ENCODE measurements around the gene LRRC4C. TPM values are rescaled to one million over a fixed set of nuclear protein-coding genes. Genes with fewer than 3 reads are reported as not detected.
A peak's percentile ranks its signal among the peaks of the same experiment; 100 is the strongest.

The LRRC4C gene
- total and polyA plus RNA-seq, 10 of the 15 experiments (the other 5 are each of a cell fraction or from before 2014, with no cell fraction given), result 1.5 TPM; not detected in 9

- TF ChIP-seq HDGF (IDR thresholded peaks at IDR 0.05), result no peak
- no peak for TF ChIP-seq IRF3 (IDR thresholded peaks at IDR 0.05)
- TF ChIP-seq BCL11A (IDR thresholded peaks at IDR 0.05; ENCODE audit: low read depth, low read length), result peak; percentile 74; the same call in 1 of the 2 replicates
- no peak for TF ChIP-seq ETV6 (conservative IDR thresholded peaks at IDR 0.05 in 1 of 2, IDR thresholded peaks at IDR 0.05 in 1 of 2; ENCODE audit: borderline replicate concordance in 1 of 2, low read depth in 1 of 2)
- peak; percentile 53; the same call in 1 of the 2 replicates for TF ChIP-seq BACH1 (IDR thresholded peaks at IDR 0.05; ENCODE audit: borderline replicate concordance)
- TF ChIP-seq NR2C1 (IDR thresholded peaks at IDR 0.05), result no peak
- no peak for TF ChIP-seq SUPT20H (IDR thresholded peaks at IDR 0.05; ENCODE audit: borderline replicate concordance, control insufficient read depth, low read depth, low read length)
- no peak for TF ChIP-seq CBFB (IDR thresholded peaks at IDR 0.05; ENCODE audit: low read depth)
- TF ChIP-seq IKZF2 (IDR thresholded peaks at IDR 0.05), result peak; percentile 73 to 85; a peak in 3 of 4 replicates
- no peak for TF ChIP-seq PAX8 (IDR thresholded peaks at IDR 0.05)
- no peak for TF ChIP-seq RELA (IDR thresholded peaks at IDR 0.05; ENCODE audit: borderline replicate concordance, partially characterized antibody)
- peak; percentile 68; the same call in 1 of the 2 replicates for TF ChIP-seq SMARCA5 (IDR thresholded peaks at IDR 0.05)
- TF ChIP-seq RBBP5 (conservative IDR thresholded peaks at IDR 0.05), result no peak
- TF ChIP-seq, protein P1, sequence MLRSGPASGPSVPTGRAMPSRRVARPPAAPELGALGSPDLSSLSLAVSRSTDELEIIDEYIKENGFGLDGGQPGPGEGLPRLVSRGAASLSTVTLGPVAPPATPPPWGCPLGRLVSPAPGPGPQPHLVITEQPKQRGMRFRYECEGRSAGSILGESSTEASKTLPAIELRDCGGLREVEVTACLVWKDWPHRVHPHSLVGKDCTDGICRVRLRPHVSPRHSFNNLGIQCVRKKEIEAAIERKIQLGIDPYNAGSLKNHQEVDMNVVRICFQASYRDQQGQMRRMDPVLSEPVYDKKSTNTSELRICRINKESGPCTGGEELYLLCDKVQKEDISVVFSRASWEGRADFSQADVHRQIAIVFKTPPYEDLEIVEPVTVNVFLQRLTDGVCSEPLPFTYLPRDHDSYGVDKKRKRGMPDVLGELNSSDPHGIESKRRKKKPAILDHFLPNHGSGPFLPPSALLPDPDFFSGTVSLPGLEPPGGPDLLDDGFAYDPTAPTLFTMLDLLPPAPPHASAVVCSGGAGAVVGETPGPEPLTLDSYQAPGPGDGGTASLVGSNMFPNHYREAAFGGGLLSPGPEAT (IDR thresholded peaks at IDR 0.05; ENCODE audit: low read depth), result peak; percentile 51; the same call in 1 of the 2 replicates
- TF ChIP-seq RUNX3 (IDR thresholded peaks at IDR 0.05; ENCODE audit: low read length), result peak; percentile 10; the same call in 1 of the 2 replicates
Measured at GRCh38 chr11:40183073-40184064, 1276.1 kb downstream of the LRRC4C start (continued).
